Adrenal gland (tissue), 5 donors: ENCODE measurements around the gene VPS37C.

Source experiments
- POLR2A ChIP-seq, 2 donors: fragments of 450-650 bp; IDR thresholded peaks; one replicate each; pipeline ENCODE4 v1.6.1; 2017; ENCODE audit warnings: antibody characterized with exemption in 2 of 2, mild to moderate bottlenecking in 2 of 2, moderate library complexity in 1 of 2
- TF ChIP-seq, protein P1 (sequence below), 6 experiments: fragments of 450-650 bp in 4 of 6; fragments of 200-600 bp in 2 of 6; sonication (generic) in 1 of 6; IDR thresholded peaks; 1 replicate in 5 of 6; 2 replicates in 1 of 6; pipeline versions ENCODE4 v1.5.1 to v1.8.0; 2016 to 2021; ENCODE audit warnings: antibody characterized with exemption in 6 of 6, mild to moderate bottlenecking in 2 of 6, moderate library complexity in 1 of 6
- donor health status: DM: no; HTN: no; CAD: no.

DNA sequence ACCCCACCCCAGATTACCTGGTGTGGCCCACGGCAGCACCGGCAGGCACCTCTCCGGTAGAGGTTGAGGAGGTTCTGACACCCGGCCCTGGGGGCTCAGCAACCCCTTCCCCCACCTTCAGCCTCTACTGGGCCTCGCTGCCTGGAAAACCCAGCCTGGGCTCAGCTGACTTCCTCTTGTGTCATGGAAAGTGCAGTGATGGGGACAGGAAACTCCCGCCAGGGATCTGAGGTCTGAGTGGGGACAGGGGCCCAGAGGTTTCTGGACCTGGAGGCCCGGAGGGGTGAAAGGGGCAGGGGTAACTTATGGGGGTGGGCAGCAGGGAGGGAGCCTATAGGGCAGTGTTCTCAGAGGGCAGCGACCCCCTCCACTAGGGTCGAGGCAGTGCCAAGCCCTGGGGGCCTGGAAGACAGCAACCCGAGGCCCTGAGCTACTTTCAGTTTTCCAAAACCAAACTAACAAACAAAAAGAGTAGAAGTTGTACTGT is 68.9 kb downstream of the VPS37C start:
- TF ChIP-seq, protein P1, sequence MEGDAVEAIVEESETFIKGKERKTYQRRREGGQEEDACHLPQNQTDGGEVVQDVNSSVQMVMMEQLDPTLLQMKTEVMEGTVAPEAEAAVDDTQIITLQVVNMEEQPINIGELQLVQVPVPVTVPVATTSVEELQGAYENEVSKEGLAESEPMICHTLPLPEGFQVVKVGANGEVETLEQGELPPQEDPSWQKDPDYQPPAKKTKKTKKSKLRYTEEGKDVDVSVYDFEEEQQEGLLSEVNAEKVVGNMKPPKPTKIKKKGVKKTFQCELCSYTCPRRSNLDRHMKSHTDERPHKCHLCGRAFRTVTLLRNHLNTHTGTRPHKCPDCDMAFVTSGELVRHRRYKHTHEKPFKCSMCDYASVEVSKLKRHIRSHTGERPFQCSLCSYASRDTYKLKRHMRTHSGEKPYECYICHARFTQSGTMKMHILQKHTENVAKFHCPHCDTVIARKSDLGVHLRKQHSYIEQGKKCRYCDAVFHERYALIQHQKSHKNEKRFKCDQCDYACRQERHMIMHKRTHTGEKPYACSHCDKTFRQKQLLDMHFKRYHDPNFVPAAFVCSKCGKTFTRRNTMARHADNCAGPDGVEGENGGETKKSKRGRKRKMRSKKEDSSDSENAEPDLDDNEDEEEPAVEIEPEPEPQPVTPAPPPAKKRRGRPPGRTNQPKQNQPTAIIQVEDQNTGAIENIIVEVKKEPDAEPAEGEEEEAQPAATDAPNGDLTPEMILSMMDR (IDR thresholded peaks at IDR 0.05): no peak
- TF ChIP-seq POLR2A (IDR thresholded peaks at IDR 0.05): no peak
